ENCODE data around the gene RPL15.

RPL15 gene

DNA sequence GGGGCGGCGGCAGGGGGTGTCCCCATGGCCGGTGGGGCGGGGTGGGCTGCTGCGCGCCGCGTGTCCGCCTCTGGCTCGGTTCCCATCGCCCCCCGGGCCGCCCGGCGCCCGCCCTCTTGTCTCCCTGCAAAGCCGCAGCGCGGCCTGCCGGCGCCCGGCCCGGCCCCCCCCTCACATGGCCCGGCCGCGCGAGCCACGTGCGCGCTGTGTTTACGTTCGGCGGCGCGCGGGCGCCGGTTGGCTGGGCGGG is 28.7 kb downstream of the RPL15 start:
- TF ChIP-seq, protein P1, sequence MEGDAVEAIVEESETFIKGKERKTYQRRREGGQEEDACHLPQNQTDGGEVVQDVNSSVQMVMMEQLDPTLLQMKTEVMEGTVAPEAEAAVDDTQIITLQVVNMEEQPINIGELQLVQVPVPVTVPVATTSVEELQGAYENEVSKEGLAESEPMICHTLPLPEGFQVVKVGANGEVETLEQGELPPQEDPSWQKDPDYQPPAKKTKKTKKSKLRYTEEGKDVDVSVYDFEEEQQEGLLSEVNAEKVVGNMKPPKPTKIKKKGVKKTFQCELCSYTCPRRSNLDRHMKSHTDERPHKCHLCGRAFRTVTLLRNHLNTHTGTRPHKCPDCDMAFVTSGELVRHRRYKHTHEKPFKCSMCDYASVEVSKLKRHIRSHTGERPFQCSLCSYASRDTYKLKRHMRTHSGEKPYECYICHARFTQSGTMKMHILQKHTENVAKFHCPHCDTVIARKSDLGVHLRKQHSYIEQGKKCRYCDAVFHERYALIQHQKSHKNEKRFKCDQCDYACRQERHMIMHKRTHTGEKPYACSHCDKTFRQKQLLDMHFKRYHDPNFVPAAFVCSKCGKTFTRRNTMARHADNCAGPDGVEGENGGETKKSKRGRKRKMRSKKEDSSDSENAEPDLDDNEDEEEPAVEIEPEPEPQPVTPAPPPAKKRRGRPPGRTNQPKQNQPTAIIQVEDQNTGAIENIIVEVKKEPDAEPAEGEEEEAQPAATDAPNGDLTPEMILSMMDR (IDR thresholded peaks at IDR 0.05): no peak
- TF ChIP-seq ZFX (IDR thresholded peaks at IDR 0.05; ENCODE audit: borderline replicate concordance): no peak
- H3K27ac ChIP-seq: peak overlapping the region; percentile 90

DNA sequence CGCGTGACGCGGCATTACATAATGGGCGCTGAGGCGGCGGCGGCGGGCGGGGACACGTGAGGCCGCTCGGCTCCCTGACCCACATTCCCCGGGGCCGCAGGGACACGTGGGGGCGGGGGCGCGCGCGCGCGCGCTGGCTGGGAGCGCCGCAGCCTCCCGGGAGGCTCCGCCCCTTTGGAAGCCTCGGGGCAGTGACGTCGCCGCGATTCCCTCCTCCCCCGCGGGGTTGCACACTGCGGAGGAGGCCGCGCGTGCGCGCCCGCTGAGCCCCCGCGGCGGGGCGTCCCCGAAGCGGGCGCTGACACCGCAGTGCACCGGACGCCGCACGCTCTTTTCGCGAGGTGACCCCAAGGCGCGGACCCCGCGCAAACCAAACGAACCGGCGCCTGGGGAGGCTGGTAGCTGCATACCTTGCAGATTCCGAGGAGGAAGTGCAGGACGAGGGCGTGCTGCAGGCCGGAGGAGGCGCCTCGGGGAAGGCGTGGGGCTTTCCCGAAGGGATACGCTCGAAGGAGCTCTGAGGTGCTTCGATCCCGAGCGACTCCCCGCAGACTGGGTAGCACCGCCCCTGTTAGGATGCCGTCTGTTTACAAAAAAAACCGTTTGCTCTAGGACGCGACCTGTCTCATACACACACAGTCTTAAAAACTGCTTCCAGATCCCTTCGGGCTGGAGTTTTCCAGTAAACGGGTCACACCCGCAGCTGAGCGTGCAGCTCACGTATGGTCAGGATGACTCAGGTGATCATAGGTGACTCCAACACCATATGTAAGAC is 29.2 kb downstream of the RPL15 start:
- H3K27ac ChIP-seq: peak overlapping the region; percentile 90
- no peak for TF ChIP-seq ZFX (IDR thresholded peaks at IDR 0.05; ENCODE audit: borderline replicate concordance)
- TF ChIP-seq, protein P1 (IDR thresholded peaks at IDR 0.05): no peak

DNA sequence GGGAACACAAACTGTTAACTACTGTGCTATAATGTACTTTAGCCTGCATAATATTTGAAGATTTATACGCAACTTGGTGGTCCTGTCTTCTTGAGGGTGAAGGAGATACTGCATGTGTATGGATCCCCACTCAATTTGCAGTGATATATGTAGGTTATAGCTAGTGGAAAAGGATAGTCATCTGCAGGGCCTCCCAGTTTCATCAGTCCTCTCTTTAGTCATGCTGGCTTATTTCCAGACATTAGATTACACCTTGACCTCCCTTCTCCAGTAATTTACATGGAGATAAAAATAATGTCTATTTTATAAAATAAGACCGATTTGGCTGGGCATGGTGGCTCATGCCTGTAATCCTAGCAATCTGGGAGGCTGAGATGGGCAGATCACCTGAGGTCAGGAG is 31.8 kb downstream of the RPL15 start:
- H3K27ac ChIP-seq: no peak overlapping the region
- TF ChIP-seq ZFX (IDR thresholded peaks at IDR 0.05; ENCODE audit: borderline replicate concordance): no peak
- TF ChIP-seq, protein P1 (IDR thresholded peaks at IDR 0.05): no peak

DNA sequence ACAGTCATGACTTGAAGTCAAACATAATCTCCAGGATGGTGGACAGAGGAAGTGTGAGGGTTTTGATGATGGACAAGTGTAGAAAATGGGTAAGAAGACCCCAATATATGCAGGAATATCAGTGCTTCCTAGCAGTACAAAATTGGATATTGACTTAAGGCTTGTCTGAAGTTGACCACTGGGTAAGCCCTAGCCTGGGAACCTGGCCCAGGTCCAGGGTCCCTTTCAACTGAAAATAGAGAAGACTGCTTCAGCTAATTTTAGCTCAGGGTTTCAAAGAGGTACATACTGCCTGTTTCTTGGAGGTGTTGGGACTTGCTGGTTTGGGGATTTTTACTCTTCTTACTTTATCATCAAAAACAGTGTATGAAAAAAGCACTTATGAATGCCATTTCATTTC is 32.9 kb downstream of the RPL15 start:
- no peak overlapping the region for H3K27ac ChIP-seq
- TF ChIP-seq, protein P1 (IDR thresholded peaks at IDR 0.05): no peak
- TF ChIP-seq ZFX (IDR thresholded peaks at IDR 0.05; ENCODE audit: borderline replicate concordance): no peak

DNA sequence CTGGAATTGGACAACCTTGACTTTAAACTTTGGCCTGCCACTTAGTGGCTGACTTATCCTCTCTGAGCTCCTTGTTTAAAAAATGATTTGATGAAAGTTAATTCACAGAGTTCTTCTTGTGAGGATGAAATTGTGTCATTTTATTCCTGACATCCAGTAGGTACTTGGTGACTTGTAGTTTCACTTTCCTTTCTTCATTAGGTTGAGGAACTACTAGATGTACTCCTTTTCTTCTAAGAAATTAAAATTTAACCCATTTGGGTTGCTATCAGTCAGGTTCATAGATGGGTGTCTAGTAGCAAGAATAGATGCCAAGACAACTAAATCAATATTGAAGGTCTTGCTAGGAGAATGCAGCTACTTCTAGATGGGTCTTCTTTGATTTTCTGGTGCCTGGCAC is 33.4 kb downstream of the RPL15 start:
- TF ChIP-seq ZFX (IDR thresholded peaks at IDR 0.05; ENCODE audit: borderline replicate concordance): no peak
- H3K27ac ChIP-seq: no peak overlapping the region

DNA sequence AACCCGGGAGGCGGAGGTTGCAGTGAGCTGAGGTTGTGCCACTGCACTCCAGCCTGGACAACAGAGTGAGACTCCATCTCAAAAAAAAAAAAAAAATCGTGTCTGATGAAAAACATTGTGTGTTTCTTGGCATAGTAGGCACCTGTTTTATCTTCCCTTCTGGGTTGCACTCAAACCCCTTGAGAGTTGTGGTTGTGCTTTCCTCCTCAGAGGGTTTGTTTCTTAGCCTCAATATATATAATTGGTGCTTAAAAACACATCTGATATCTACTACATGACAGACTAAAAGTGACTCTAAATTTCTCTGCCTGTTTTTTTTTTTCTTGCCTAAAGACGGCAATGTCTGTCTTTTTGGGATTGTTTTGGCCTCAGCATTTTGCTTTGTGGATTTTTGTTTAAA is 35.7 kb downstream of the RPL15 start:
- H3K27ac ChIP-seq: no peak overlapping the region
- TF ChIP-seq ZFX (IDR thresholded peaks at IDR 0.05; ENCODE audit: borderline replicate concordance): no peak
- TF ChIP-seq, protein P1 (IDR thresholded peaks at IDR 0.05): no peak

DNA sequence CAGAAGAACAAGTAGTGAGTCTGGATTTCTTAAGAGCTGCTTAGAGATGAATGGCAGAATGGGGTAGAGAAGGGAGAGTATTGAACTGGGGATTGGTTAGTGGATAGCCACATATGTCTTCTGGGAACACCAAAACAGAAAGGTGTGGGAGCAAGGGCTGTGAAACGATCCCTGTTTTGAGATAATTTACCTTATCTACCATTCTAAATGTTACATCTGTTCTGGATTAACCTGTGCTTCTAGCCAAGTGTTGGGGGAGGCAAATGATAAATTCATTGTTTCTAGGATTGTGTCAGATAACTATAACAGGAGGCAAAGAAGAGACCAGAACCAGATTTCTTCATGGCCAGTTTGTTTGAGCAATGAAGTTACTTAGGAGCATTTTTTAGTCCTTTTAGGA is 36.6 kb downstream of the RPL15 start:
- TF ChIP-seq, protein P1 (IDR thresholded peaks at IDR 0.05): no peak
- TF ChIP-seq ZFX (IDR thresholded peaks at IDR 0.05; ENCODE audit: borderline replicate concordance): no peak
- no peak overlapping the region for H3K27ac ChIP-seq

DNA sequence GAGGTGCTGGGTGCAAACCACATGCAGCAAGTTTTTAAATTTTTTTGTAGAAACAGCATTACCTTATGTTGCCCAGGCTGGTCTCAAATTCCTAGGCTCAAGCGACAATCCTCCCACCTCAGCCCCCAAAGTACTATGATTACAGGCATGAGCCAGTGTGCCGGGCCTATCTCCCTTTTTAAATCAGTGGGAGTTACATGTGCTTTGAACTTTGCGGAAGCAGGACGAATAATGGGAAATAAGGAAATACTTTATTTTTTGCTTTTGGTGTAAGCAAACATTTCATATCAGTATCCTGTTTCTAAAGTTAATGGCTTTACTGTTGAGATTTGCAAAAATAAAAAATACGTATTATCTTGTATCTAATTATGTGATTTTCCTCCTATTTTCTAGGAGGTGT is 37.2 kb downstream of the RPL15 start:
- no peak for TF ChIP-seq ZFX (IDR thresholded peaks at IDR 0.05; ENCODE audit: borderline replicate concordance)
- TF ChIP-seq, protein P1 (IDR thresholded peaks at IDR 0.05): no peak
- H3K27ac ChIP-seq: no peak overlapping the region
